GM10266 (cell line): ENCODE data around the gene FGD4.

Source experiments
- DNase-seq: peaks from one replicate; pipeline ENCODE4 v3.0.0; 2012; ENCODE audit errors: extremely low spot score
- CTCF ChIP-seq: IDR thresholded peaks from 2 replicates; pipeline ENCODE4 v1.5.1; 2012; ENCODE audit warnings: mild to moderate bottlenecking, low read depth; ENCODE audit not compliant: control insufficient read depth, insufficient read depth; ENCODE audit errors: missing control alignments

FGD4 gene

GRCh38 chr12:32478166-32478565 is 78.8 kb downstream of the FGD4 start:
- no peak for TF ChIP-seq CTCF
- DNase-seq, result no peak

DNA sequence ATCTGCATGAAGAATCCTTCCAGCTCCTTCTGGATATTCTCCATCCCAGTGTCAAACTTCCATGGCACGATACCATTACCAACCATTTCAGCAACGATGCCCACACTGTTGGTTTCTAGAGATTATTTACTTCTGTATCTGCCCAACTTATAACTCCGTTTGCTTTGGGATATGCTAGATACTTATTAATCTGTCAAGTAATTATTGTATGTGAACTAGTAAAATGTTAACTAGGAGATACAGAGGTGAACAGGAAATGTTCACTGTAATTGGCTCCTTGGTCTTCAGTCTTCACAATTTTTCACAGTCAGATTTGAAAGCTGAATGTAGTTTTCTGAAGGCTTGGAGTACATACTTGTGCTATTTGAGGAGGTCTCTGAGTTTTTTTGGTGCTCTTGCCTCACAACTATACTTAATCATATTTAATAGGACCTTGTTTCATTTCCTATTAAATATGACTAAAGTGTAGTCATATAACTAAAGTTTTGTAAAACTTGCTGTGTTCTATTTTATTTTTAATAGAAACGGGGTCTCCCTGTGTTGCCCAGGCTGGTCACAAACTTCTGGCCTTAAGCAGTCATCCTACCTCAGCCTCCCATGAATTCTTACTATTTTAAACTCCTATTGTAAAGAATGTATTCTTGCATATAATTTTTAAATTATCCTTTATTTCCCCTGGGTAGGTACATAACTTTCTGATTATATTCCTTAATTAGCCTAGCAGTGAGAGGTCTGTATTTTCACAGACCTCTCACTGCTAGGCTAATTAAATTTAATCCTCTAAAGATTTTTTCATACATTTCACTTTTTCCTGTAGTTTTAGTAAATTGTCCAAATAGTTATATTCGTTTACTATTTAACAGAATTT is 79.7 kb downstream of the FGD4 start:
- DNase-seq, result no peak
- no peak for TF ChIP-seq CTCF

GRCh38 chr12:32482226-32482625 is 82.9 kb downstream of the FGD4 start:
- no peak for TF ChIP-seq CTCF
- DNase-seq, result no peak

DNA sequence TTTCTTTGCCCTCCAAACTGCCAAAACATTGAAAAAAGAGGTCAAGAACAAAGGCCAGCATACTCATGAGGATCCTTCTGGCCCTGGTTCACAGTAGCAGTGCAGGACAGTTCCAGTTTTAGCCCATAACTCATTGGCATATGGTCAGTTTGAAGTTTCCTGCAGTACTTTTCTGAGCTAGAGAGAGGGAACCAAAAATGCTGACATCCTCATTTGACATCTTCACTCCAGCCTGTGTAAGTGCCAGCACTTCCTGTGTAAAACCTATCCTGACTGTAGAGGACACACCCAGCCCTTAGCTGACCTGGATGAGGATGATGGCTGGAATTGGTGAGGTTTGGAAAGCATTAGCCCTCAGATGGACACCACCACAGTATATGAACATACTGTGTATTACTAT is 84.1 kb downstream of the FGD4 start:
- no peak for DNase-seq
- no peak for TF ChIP-seq CTCF

GRCh38 chr12:32483993-32484392 is 84.6 kb downstream of the FGD4 start:
- DNase-seq, result no peak
- no peak for TF ChIP-seq CTCF

DNA sequence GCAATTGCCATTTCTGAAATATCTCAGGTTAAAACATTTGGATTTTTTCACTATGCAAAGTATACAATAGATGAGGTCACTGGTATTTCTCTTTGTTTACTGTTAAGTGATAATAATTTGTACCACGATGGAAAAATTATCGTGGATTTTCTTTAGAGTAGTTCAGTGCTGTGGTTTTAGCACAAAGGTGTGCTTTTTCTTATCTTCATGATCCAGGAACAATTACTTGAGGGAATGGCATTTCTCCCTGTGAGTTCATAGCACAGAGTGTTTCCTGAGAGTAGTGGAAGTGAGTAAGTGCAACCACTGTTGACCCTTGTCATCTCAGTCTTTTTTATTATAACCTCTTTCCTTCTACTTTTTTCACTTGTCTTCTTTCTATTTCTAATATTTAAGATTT is 86.8 kb downstream of the FGD4 start:
- no peak for TF ChIP-seq CTCF
- no peak for DNase-seq

DNA sequence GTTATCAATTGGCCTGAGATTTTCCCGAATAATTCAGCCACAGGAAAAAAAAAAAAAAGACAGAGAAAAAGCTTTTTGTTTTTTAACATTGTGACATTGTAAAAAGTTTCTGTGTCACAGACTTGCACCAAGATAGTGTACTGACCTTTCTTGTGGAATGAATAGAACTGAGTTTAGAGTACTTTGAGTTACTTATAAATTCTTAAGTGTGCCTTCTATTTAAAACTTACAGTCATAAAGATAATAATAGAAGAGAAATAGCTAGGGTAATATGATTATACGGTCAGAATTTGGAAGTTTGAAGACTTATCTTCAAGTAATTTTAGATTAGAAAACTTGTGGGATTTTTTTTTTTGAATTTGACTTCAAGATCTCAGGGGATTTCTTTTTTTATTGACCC is 88.8 kb downstream of the FGD4 start:
- no peak for TF ChIP-seq CTCF
- no peak for DNase-seq
